ENCODE measurements around the gene FGF3. TPM values are rescaled to one million over a fixed set of nuclear protein-coding genes. Genes with fewer than 3 reads are reported as not detected.
A peak's percentile ranks its signal among the peaks of the same experiment; 100 is the strongest.

FGF3 gene
- polyA plus RNA-seq, 3 donors, result not detected

DNA sequence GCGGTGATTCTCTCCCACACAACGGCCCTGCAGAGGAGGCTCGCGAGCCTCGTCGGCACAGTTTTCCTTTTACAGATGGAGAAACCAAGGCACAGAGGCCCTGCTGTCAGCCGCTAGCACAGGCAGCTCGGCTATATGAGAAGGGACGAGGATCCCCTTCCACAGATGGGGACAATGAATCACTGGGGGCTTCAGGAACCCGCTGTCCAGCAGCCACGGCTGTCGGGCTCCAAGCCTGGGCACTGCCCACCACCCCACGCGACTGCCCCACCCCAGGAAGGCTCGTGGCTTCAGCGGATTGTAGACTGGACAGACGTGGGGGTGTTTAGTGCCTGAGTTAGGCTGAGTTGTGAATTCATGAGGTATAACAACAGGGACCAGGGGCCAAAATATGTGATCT lies 17.2 kb upstream of the FGF3 start:
- no peaks in the 10 kb centered on the region for H3K36me3 ChIP-seq (replicated peaks in 1 of 2; ENCODE audit: control insufficient read depth in 1 of 2, insufficient read depth in 2 of 2, low read length in 2 of 2)
- Mint-ChIP-seq H3K4me1 (no peaks in the 10 kb centered on the region), H3K27ac (no peak overlapping the region), H3K4me3 (peak overlapping the region in 1 of 2 donors; percentile 73), H3K27me3 (ENCODE audit: low read depth in 3 of 3) (peaks cover 32 to 47% (median 35%) of the 10 kb centered on the region in 3 donors), H3K9me3 (peaks cover 1 to 8% (median 4%) of the 10 kb centered on the region in 7 donors), H3K36me3 (no peaks in the 10 kb centered on the region)
- H3K4me1 ChIP-seq (ENCODE audit: control insufficient read depth in 1 of 2, insufficient read depth in 2 of 2, low read length in 2 of 2), result no peaks in the 10 kb centered on the region
- DNase-seq, result no peak
- H3K27ac ChIP-seq (ENCODE audit: low read depth in 1 of 2, low read length in 2 of 2), result no peak overlapping the region
- H3K9ac ChIP-seq (ENCODE audit: insufficient read depth, low read length, poor library complexity, severe bottlenecking), result no peak overlapping the region
- H3K4me3 ChIP-seq (replicated peaks in 1 of 3; ENCODE audit: low read depth in 2 of 3, low read length in 3 of 3), result no peak overlapping the region
- TF ChIP-seq, protein P1, sequence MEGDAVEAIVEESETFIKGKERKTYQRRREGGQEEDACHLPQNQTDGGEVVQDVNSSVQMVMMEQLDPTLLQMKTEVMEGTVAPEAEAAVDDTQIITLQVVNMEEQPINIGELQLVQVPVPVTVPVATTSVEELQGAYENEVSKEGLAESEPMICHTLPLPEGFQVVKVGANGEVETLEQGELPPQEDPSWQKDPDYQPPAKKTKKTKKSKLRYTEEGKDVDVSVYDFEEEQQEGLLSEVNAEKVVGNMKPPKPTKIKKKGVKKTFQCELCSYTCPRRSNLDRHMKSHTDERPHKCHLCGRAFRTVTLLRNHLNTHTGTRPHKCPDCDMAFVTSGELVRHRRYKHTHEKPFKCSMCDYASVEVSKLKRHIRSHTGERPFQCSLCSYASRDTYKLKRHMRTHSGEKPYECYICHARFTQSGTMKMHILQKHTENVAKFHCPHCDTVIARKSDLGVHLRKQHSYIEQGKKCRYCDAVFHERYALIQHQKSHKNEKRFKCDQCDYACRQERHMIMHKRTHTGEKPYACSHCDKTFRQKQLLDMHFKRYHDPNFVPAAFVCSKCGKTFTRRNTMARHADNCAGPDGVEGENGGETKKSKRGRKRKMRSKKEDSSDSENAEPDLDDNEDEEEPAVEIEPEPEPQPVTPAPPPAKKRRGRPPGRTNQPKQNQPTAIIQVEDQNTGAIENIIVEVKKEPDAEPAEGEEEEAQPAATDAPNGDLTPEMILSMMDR (IDR thresholded peaks at IDR 0.05), result no peak
- H3K27me3 ChIP-seq (ENCODE audit: control insufficient read depth in 2 of 2, insufficient read depth in 2 of 2, low read length in 2 of 2), result peaks cover 0 to 33% of the 10 kb centered on the region in 2 donors
- no peak overlapping the region for H2AFZ ChIP-seq (ENCODE audit: insufficient read depth, low read depth, low read length, poor library complexity, severe bottlenecking)
- no peaks in the 10 kb centered on the region for H3K79me2 ChIP-seq (ENCODE audit: insufficient read depth, low read length)
- intact Hi-C loops (cut with micrococcal nuclease), result no loop called here
- H3K9me3 ChIP-seq (replicated peaks in 1 of 2; ENCODE audit: control insufficient read depth in 1 of 2, insufficient read depth in 1 of 2, low read length in 2 of 2), result peaks cover 0 to 2% of the 10 kb centered on the region in 2 donors
- no peaks in the 10 kb centered on the region for H4K20me1 ChIP-seq (ENCODE audit: insufficient read depth, low read length)
- WGBS (ENCODE audit: insufficient coverage), result 97% methylated on average over 12 of the region's 17 CpGs
- H3K4me2 ChIP-seq (replicated peaks; ENCODE audit: extremely low read depth, low read length, poor library complexity, severe bottlenecking), result no peak overlapping the region

DNA sequence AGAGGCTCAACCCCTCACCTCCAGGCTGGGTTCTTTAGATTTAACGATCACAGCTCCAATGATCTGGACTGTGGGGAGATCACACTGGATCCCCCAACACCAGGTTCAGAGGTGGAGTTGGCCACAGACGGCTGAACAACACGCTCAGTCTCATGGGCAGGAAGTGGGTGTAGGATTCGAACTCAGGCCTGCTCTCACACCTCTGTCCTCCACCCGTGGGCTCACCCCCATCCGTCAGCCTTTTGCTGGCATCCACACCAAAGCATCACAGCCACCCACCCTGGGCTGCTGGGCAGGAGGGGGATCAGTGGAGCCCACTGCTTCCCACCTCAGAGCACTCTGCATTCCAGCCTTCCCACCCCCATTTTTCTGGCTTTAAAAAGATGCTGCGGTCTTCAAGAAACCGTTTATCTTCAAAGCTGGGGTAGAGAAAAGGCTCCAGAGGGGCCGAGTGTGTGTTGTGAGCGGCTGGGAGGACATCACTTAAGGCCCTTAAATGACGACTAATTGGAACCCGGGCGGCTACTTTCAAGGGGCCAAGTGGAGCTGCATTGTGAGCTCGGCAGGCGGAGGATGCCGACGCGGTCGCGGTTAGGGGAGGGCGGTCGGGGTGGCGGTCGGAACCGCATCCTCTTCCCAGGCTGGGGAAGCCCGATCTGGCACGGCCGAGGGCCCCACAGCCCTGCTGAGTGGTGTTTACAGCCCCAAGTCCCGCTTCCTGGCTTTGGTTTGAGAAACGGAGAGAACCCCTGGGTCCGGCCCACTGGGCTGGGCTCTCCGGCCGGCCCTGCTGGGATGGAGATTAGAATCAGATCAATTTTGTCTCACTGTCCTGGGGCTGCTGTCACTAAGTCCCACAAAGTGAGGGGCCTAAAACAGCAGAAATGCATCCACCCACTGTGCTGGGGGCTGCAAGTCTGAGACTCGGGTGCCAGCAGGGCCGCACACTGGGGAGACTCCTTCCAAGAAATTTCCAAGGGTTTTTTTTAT lies 15.9 kb upstream of the FGF3 start:
- no peak overlapping the region for H3K4me3 ChIP-seq (replicated peaks in 1 of 3; ENCODE audit: low read depth in 2 of 3, low read length in 3 of 3)
- H4K20me1 ChIP-seq (ENCODE audit: insufficient read depth, low read length), result no peaks in the 10 kb centered on the region
- H2AFZ ChIP-seq (ENCODE audit: insufficient read depth, low read depth, low read length, poor library complexity, severe bottlenecking), result no peak overlapping the region
- H3K4me2 ChIP-seq (replicated peaks; ENCODE audit: extremely low read depth, low read length, poor library complexity, severe bottlenecking), result no peak overlapping the region
- H3K27ac ChIP-seq (ENCODE audit: low read depth in 1 of 2, low read length in 2 of 2), result no peak overlapping the region
- Mint-ChIP-seq H3K4me3 (peak overlapping the region in 1 of 2 donors; percentile 57), H3K36me3 (no peaks in the 10 kb centered on the region), H3K27me3 (ENCODE audit: low read depth in 3 of 3) (peaks cover 34 to 44% (median 37%) of the 10 kb centered on the region in 3 donors), H3K4me1 (no peaks in the 10 kb centered on the region), H3K27ac (peak overlapping the region in 1 of 7 donors; percentile 5), H3K9me3 (peaks cover 0 to 5% (median 0%) of the 10 kb centered on the region in 7 donors)
- 9% methylated on average over 29 of the region's 35 CpGs for WGBS (ENCODE audit: insufficient coverage)
- no peak for DNase-seq
- TF ChIP-seq, protein P1 (IDR thresholded peaks at IDR 0.05), result no peak
- intact Hi-C loops (cut with micrococcal nuclease), result no loop called here
- H3K9ac ChIP-seq (ENCODE audit: insufficient read depth, low read length, poor library complexity, severe bottlenecking), result no peak overlapping the region
- H3K79me2 ChIP-seq (ENCODE audit: insufficient read depth, low read length), result no peaks in the 10 kb centered on the region
- H3K9me3 ChIP-seq (replicated peaks in 1 of 2; ENCODE audit: control insufficient read depth in 1 of 2, insufficient read depth in 1 of 2, low read length in 2 of 2), result no peaks in the 10 kb centered on the region
- peaks cover 0 to 33% of the 10 kb centered on the region in 2 donors for H3K27me3 ChIP-seq (ENCODE audit: control insufficient read depth in 2 of 2, insufficient read depth in 2 of 2, low read length in 2 of 2)
- no peaks in the 10 kb centered on the region for H3K36me3 ChIP-seq (replicated peaks in 1 of 2; ENCODE audit: control insufficient read depth in 1 of 2, insufficient read depth in 2 of 2, low read length in 2 of 2)
- no peaks in the 10 kb centered on the region for H3K4me1 ChIP-seq (ENCODE audit: control insufficient read depth in 1 of 2, insufficient read depth in 2 of 2, low read length in 2 of 2)
